ENCODE data around the gene DAB2IP.

DAB2IP gene

GRCh38 chr9:121645003-121645402 lies 6.4 kb upstream of the DAB2IP start:
- DNase-seq: no peak

DNA sequence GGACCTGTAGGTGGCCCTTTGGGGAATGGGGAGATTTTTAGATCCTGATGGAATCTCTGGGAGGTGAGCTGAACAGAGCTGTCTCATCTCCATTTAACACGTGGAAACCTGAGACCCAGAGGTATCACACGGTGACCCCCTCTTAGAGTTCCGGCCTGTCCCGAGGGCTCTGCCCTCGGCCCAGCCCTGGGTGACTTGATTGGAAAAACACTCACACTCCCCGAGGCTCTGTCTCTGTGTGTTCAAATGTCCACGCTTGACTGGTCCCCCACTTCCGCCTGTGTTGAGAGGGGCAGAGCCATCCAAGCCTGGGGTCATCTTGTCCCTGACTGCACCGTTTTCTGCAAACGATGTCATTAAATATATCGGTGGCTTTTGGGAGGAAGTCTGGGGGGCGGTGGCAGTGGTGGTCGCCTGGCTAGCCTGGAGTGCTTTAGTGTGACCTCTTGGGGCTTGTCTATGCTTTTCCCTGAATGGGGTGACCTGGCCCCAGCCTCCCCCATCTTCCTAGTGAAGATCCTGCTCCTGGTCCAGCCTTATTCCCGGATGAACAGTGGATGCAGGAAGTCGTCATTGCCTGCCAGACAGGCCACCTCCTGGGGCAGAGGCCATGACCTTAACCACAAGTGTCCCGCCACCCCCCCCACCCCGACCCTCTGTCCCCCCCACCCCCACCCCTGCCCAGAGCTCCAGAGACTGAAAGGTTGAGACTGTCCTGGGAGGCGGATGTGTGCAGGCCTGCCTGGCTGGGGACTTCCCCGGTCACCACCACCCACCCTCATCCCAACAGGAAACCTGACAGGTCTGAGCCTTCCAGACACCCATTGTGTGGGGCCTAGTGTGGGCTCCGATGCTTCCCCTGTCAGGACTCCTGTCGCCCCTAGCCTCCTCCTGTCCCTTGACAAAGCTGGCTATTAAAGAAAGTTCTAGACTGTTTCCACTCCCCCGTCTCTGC lies 5.3 kb upstream of the DAB2IP start:
- DNase-seq: no peak

DNA sequence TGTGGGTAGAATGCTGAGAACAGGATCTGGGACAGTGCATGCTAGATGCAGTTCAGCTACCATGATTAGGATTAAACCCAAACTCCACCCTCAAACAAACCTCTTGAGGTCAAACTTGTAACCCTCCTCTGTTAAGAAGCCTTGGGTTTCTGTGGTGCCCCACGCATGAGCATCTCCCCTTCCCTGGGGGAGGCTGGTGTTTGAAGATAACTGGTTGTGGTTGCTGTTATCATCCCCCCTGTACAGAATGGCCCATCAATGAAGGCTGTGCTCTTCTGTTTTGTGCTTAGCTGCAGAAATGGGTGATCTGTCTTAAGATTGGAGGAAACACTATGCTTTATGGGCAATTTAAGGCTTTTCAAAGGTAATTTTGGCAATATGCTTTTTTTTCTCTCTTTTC lies 4.4 kb upstream of the DAB2IP start:
- DNase-seq: no peak

- DNase-seq: no peak
These were observed 3.3 kb upstream of the DAB2IP start for GRCh38 chr9:121648172-121648571.

GRCh38 chr9:121648799-121649198 lies 2.6 kb upstream of the DAB2IP start:
- DNase-seq: no peak

DNA sequence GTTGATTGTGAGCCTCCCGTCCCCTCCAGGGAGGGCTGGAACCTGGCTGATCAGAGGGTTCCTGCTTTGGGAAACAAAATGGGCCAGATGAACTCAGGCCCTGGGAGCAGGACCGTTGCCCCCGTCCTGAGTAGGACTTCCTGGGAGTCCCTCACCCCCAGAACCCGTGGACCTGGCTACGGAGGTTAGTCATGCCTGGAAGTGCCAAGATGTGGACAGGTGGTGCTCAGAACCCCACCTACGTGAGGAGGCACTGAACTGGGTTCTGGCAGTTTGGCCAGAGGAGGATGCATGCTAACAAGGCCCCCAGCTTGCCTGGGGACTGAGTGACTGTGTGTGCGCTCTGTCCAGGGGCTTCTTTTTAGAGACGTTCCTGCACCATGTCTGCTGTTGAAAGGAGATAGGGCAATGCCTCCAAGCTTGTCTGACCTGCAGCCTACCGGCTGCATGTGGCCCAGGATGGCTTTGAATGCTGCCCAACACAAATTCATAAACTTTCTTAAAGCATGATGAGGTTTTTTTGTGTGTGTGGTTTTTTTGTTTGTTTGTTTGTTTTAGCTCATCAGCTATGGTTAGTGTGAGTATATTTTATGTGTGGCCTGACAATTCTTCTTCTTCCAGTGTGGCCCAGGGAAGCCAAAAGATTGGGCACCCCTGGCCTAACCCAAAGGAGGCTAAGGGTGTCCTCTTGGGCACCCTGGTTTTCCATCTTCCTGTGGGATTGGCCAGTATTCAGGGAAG lies 1.8 kb upstream of the DAB2IP start:
- no peak for DNase-seq

- DNase-seq: no peak
These were observed 1.0 kb upstream of the DAB2IP start for GRCh38 chr9:121650217-121651007.

DNA sequence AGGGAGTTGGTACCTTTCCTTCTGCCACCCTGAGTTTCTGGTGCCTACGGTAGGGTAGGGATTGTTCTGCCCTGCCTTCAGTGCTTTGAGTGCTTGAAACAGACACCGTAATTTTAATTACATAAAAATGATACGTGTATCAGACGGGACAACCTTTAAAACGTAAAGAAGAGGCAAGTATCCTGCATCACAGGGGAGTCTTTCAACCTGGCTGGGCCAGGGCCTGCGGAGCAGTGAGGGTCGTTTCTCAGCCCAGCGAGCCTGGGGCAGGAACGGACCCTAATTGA lies 483 bp upstream of the DAB2IP start:
- no peak for DNase-seq

DNA sequence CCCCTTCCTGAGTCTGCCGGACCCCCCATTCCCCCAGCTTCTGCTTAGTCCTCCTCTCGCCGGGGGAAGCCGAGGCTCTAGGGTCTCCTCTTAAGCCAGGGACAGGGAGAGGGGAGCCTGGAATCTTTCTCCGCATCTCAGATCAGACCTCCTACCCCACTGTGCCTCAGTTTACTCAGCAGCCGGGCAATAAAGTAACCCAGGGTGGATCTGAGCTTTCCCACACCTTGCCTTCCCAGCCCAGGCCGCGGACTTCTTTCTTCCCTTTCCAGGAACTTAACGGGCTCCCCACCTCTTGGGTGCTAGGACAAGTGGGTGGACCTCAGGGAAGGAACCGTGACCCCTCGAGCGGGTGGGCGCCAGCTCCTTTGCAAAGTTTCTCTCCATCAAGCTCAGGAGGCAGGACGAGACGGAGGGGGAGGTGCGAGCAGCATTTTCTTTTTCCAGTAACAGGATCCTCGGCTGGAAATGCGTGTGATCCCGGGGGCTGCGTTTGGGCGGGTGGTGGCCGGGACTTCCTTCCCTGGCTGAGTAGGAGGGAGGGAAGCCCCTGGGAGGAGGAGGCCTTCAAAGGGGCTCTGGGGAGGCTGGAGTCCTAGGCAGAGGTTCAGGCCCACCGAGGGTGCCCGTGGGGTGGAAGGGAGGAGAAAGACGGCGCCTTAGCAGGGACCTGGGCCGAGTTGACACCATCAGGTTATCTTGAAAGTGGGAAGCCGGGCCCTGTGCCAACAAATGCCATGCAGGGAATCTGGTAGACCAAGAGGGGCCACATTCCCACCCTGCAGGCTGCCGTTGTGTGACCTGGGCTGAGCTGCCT lies 795 bp downstream of the DAB2IP start:
- DNase-seq: no peak

DNA sequence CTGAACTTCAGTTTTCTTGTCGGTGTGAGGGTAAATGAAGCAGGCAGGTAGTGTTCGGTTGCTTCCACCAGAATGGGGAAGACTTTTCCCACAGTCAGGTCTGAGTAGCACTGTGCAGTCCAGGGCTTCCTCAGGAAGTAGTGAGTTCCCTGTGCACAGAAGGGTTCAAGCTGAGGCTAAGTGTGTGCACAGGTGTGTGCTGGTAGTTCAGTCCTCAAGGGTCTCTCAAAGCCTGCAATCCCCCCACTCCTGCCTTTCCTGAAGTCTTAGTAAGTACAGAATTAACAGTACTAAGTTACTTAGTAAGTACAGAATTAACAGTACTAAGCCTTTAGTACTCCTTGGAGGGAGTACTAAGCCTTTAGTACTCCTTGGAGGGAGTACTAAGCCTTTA lies 1.4 kb downstream of the DAB2IP start:
- DNase-seq: no peak

DNA sequence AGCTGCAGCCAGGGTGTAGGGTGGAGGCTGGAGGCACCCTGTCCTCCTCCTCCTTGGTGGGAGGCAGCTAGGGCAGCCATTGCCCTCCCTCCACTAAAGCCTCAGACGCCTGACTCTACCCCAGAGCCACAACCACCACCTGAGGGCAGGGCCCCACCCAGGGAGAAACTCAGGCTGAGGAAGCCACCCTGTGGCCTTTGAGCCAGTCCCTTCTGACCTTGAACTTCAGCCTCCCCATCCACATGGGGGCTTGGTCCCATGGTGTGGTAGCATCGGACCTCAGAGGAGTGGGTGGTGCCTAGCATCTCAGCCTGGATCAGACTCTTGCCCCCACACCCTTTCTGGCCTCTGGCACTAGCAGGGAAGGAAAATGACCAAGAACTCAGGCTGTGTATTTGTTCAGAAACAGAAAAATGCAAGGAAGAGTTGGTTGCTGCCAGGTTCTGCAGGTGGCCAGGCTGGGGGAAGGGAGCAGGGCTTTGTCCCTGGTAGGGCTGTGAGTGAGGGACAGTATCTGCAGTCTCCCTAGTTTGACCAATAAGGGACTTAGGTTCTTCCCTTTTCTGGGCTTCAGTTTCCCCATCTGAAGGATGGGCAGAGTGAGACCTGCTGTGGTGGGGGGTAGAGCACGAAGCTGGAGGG lies 3.2 kb downstream of the DAB2IP start:
- no peak for DNase-seq

DNA sequence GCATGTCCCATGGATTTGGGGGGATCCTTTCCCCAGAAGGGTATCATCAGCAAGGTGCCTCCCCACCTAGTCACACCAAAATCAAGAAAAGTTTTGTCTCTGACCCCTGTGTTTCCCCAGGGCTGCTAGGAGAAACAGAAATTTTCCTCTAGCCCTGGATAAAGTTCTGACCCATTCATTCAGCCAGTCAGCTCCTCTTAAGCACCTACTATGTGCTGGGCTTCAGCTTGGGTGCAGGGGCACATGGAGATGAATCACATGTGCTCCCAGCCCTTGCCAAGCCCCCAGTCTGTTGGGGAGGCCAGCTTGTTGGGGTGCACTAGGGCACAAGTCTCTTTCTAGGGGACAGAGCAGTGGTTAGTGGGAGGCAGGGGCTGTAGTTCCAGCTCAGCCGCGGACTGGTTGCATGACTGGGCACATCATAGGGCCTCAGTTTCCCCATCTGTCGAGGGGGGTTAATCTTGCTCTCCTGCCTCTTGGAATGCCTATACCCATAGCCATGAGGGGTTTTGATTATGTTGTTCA lies 3.9 kb downstream of the DAB2IP start:
- no peak for DNase-seq

DNA sequence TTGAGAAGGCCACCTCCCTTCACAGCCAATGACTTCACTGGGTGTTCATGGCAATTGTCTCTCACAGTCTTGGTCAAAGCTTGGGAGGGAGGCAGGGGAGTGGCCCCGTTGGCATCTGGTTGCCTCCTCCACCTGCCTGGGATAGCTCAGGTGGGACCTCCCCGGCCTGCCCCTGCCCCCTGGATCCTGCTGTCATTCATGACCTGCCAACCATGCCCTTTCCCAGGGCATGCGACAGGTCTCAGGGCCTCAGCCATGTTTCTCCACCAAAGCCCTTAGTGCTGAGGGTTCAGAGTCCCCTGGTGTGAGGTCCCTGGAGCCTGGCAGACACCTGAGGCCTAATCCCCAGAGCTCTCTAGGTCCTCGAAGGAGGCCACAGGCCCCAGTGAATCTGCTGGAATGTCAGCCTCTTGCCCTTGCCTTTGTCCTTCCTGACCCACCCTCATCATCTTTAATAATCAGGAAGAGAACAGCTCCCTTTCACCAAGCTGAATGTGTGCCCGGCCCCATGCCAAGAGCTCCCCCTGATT lies 5.6 kb downstream of the DAB2IP start:
- no peak for DNase-seq

DNA sequence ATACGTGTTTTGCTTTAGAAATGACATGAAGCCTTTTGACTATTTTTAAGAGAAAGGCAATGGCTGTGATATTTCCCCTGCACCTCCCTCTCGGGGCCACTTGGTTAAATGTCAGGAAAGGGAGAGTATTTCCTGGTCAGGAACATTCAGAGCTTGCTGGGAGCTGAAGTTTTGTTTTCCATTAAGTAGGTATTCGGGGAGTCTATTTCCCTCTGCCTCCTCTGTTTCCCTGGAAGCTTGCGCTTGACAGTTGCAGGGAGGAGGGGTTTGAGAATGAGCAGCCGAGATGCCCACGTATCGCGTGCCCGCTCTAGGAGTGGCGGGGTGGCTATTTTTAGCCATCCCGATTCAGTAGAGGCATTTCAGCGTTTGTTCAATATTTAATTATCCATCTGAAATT lies 6.7 kb downstream of the DAB2IP start:
- DNase-seq: no peak

GRCh38 chr9:121658591-121658990 lies 7.2 kb downstream of the DAB2IP start:
- no peak for DNase-seq

GRCh38 chr9:121660367-121660766 lies 8.9 kb downstream of the DAB2IP start:
- no peak for DNase-seq

- DNase-seq: no peak
These were observed 9.4 kb downstream of the DAB2IP start for GRCh38 chr9:121660876-121661275.

DNA sequence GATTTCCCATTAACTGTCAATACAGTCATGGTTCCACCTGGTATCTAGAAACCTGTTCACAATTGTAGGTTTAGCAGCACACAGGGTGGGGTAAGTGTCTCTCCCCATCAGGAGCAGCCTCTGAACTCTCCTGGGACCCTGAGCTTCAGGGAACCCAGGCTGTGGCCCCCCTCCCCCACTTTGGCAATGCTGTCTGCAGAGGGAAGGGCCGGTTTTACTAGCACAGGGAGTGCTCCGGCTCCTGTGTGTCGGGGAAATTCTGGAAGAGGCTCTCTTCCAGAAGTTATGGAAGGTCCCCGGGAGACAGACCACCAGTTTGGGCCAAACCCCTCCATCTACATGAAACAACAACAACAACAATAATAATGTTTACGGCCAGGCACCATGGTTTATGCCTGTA lies 9.9 kb downstream of the DAB2IP start:
- DNase-seq: no peak

DNA sequence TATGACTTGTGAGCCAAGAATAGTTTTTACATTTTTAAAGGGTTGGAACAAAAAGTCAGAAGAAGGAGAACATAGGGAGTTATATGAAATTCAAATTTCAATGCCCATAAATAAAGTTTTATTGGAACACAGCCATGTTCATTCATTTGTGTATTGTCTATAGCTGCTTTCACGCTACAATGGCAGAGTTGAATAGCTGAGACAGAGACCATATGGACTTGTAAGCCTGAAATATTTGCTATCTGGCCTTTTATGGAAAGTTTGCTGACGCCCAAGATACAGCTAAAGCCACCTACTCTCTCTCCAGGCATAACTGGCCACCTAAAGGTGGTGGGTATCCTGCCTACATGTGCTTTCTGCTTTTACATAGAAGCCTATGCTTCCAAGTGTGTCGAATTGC lies 10.9 kb downstream of the DAB2IP start:
- no peak for DNase-seq

- DNase-seq: no peak
These were observed 11.6 kb downstream of the DAB2IP start for GRCh38 chr9:121662891-121663580.

GRCh38 chr9:121663591-121663990 lies 12.2 kb downstream of the DAB2IP start:
- DNase-seq: no peak
